ENCODE data around the gene GABRD. TPM values are rescaled to one million over a fixed set of nuclear protein-coding genes. Genes with fewer than 3 reads are reported as not detected.

Gene GABRD
- polyA plus RNA-seq, 1 experiment = not detected

- CTCF ChIA-PET = interaction anchor here (0.7 kb wide), 1 partner anchor 46 kb away, joined by 3 read pairs; no protein-coding TSS in a partner anchor
- Histone ChIP-seq H3K4me3 (ENCODE audit: low read depth, low read length) (no peak within 1 kb of the TSS; the same call in 1 of the 2 replicates), H3K36me3 (ENCODE audit: control insufficient read depth, insufficient read depth, low read length) (no peaks in the 10 kb centered on the region), H3K27me3 (ENCODE audit: control insufficient read depth, insufficient read depth, low read length) (peaks cover 28% of the 10 kb centered on the region)
- TF ChIP-seq CTCF (IDR thresholded peaks at IDR 0.05; ENCODE audit: insufficient read depth, low read depth, low read length) = no peak
- POLR2A ChIA-PET = no interaction called here
- DNase-seq (ENCODE audit: low read depth) = no peak
Observed at GRCh38 chr1:2049718-2050431, 30.7 kb downstream of the GABRD start, which contains the start of gene PRKCZ. PRKCZ (plus strand) TSS chr1:2050411; CDS start chr1:2050631, 220 bp downstream.

DNA sequence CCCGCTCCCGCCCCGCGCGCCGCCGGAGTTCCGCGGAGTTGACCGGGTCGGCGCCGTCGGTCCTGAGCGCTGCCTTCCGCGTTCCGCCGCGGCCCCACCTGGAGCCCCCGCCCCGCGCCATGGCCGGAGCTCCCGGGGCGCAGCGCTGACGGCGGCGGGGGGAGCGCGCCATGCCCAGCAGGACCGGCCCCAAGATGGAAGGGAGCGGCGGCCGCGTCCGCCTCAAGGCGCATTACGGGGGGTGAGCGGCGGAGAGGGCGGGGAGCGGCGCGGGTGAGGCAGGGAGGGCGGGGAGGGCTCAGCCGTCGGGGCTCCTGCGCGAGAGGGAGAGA, 31.3 kb downstream of the GABRD start:
- no peaks in the 10 kb centered on the region for H3K36me3 ChIP-seq (ENCODE audit: control insufficient read depth, insufficient read depth, low read length)
- H3K4me3 ChIP-seq (ENCODE audit: low read depth, low read length) = no peak overlapping the region; the same call in 1 of the 2 replicates
- ChIA-PET CTCF (no interaction called here), POLR2A (no interaction called here)
- TF ChIP-seq CTCF (IDR thresholded peaks at IDR 0.05; ENCODE audit: insufficient read depth, low read depth, low read length) = no peak
- peaks cover 28% of the 10 kb centered on the region for H3K27me3 ChIP-seq (ENCODE audit: control insufficient read depth, insufficient read depth, low read length)
- DNase-seq (ENCODE audit: low read depth) = no peak

DNA sequence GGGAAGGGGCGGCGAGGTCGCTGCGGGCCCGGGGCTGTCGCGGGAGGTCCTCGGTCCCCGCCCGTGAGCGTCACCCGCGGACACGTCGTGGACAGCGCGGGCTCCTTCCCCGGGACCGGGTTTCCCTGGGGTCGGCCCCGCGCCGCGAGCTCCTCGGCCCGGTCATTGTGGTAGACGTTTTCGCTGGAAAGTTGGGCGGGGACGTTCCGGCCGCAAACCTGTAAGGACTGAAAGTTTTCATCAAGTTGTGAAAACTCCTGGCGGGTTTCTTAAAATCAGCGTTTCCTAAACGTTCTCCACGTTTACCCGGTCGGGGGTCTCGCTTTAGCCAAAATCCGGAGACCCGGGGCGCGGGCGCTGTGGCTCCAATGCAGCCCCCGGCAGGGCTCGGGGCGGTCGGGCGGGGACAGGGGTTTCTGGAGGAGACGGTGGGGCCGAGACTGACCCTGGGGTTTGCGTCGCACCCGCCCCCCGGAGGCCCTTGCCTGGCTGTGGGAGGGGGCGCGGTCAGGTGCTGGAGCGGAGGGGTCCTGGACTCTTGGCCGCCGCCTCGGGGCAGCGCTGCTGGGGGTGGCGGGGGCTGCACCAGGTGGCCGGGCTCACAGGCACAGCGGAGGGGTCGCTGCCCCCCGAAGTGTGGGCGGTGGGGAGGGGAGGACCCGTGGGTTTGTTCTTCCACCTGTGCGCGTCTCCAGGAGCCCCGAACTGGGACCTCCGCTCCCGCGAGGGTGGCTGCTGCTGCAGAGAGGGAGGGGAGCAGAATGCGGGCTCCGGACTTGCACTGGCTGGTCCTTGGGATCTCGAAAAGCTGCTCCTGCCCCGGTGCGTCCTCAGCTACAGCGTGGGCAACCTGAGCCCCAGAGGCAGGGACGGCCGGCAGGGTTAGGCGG, 31.9 kb downstream of the GABRD start:
- H3K36me3 ChIP-seq (ENCODE audit: control insufficient read depth, insufficient read depth, low read length) = no peaks in the 10 kb centered on the region
- DNase-seq (ENCODE audit: low read depth) = no peak
- H3K4me3 ChIP-seq (ENCODE audit: low read depth, low read length) = no peak overlapping the region; the same call in 1 of the 2 replicates
- ChIA-PET POLR2A (no interaction called here), CTCF (no interaction called here)
- no peak for TF ChIP-seq CTCF (IDR thresholded peaks at IDR 0.05; ENCODE audit: insufficient read depth, low read depth, low read length)
- peaks cover 28% of the 10 kb centered on the region for H3K27me3 ChIP-seq (ENCODE audit: control insufficient read depth, insufficient read depth, low read length)

DNA sequence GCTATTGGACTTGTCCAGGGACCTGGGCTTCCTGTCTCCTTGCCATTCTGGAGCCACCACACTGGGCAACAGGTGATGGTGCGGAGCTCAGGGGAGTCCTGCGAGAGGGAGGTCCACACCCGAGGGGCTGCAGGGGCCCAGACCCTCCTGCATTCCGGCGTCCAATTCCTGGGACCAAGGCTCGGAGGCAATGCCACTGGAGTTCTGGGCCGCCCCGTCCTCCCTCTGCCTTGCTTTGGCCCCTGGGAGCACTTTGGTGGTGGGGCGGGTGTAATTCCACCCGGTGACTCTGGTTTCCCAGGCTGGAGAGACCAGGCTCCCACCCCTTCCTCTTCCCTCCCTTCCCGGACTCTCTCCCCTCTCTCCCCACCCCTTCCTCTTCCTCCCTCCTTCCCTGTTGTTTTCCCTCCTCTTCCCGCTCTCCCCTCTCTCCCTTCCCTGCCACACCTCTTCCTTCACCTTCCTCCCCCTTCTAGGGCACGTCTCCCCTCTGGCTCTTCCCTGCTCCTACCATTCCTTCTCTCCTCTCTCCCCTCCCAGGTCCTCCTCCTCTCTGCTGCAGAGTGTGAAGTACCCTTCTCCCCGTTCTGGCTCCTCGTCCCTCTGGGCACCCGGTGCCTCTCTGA, 33.0 kb downstream of the GABRD start:
- Histone ChIP-seq H3K27me3 (ENCODE audit: control insufficient read depth, insufficient read depth, low read length) (peaks cover 28% of the 10 kb centered on the region), H3K4me3 (ENCODE audit: low read depth, low read length) (no peak overlapping the region), H3K36me3 (ENCODE audit: control insufficient read depth, insufficient read depth, low read length) (no peaks in the 10 kb centered on the region)
- ChIA-PET CTCF (no interaction called here), POLR2A (no interaction called here)
- no peak for DNase-seq (ENCODE audit: low read depth)
- no peak for TF ChIP-seq CTCF (IDR thresholded peaks at IDR 0.05; ENCODE audit: insufficient read depth, low read depth, low read length)

GRCh38 chr1:2052756-2053155, 33.6 kb downstream of the GABRD start:
- ChIA-PET POLR2A (no interaction called here), CTCF (interaction anchor here (1.7 kb wide), 1 partner anchor 8 kb away, joined by 13 read pairs; no protein-coding TSS in a partner anchor)
- TF ChIP-seq CTCF (IDR thresholded peaks at IDR 0.05; ENCODE audit: insufficient read depth, low read depth, low read length) = no peak
- Histone ChIP-seq H3K36me3 (ENCODE audit: control insufficient read depth, insufficient read depth, low read length) (no peaks in the 10 kb centered on the region), H3K27me3 (ENCODE audit: control insufficient read depth, insufficient read depth, low read length) (peaks cover 27% of the 10 kb centered on the region), H3K4me3 (ENCODE audit: low read depth, low read length) (no peak overlapping the region)
- DNase-seq (ENCODE audit: low read depth) = no peak

All from BJ (cell line).